WI38 (cell line): ENCODE data around the gene RASL11A.

Source experiments
- H3K4me3 ChIP-seq: 2 replicates; pipeline ENCODE4 v1.5.1; 2011; ENCODE audit warnings: low read depth, mild to moderate bottlenecking, control low read depth, low read length
- TF ChIP-seq, protein P1 (sequence below): IDR thresholded peaks from 2 replicates; pipeline ENCODE4 v1.5.1; 2012; ENCODE audit warnings: low read depth, mild to moderate bottlenecking, control low read depth, low read length

RASL11A gene

GRCh38 chr13:27300941-27301586 is 30.4 kb downstream of the RASL11A start:
- TF ChIP-seq, protein P1, sequence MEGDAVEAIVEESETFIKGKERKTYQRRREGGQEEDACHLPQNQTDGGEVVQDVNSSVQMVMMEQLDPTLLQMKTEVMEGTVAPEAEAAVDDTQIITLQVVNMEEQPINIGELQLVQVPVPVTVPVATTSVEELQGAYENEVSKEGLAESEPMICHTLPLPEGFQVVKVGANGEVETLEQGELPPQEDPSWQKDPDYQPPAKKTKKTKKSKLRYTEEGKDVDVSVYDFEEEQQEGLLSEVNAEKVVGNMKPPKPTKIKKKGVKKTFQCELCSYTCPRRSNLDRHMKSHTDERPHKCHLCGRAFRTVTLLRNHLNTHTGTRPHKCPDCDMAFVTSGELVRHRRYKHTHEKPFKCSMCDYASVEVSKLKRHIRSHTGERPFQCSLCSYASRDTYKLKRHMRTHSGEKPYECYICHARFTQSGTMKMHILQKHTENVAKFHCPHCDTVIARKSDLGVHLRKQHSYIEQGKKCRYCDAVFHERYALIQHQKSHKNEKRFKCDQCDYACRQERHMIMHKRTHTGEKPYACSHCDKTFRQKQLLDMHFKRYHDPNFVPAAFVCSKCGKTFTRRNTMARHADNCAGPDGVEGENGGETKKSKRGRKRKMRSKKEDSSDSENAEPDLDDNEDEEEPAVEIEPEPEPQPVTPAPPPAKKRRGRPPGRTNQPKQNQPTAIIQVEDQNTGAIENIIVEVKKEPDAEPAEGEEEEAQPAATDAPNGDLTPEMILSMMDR, result no peak
- no peak overlapping the region for H3K4me3 ChIP-seq

- TF ChIP-seq, protein P1, result no peak
- H3K4me3 ChIP-seq, result no peak overlapping the region
Observed at GRCh38 chr13:27302643-27303262, 32.1 kb downstream of the RASL11A start.

DNA sequence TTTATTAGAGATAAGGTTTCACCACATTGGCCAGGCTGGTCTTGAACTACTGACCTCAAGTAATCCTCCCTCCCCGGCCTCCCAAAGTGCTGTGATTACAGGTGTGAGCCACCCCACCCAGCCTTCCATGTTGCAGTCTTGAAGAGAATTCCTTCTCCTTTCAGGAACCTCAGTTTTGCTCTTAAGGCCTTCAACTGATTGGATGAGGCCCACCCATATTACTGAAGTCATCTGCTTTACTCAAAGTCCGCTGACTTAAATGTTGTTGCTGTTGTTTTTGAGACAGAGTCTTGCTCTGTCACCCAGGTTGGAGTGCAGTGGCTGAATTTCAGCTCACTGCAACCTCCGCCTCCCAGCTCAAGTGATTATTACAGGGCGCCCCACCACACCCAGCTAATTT is 33.5 kb downstream of the RASL11A start:
- no peak overlapping the region for H3K4me3 ChIP-seq
- TF ChIP-seq, protein P1, result no peak

DNA sequence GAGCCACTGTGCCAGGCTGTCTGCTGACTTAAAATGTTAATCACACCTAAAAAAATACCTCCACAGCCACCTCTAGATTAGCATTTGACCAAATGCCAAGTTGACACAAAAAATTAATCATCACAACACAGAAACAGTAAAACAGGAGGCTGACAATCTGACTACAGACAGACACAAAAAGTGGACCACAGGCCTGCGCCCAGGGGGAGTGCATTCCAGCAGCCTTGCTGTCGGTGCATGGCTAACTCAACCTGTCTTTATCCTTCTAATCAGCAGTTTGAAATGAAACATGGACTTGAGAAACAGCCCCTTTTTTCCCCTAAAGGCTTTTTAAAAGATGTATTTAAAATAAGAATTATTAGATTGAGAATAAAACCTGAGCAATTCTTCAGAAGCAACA is 34.0 kb downstream of the RASL11A start:
- TF ChIP-seq, protein P1, result no peak
- no peak overlapping the region for H3K4me3 ChIP-seq

- TF ChIP-seq, protein P1, result no peak
- no peak overlapping the region for H3K4me3 ChIP-seq
Observed at GRCh38 chr13:27306364-27306763, 35.7 kb downstream of the RASL11A start.

GRCh38 chr13:27308941-27309340 is 38.3 kb downstream of the RASL11A start:
- no peak overlapping the region for H3K4me3 ChIP-seq
- TF ChIP-seq, protein P1, result no peak

DNA sequence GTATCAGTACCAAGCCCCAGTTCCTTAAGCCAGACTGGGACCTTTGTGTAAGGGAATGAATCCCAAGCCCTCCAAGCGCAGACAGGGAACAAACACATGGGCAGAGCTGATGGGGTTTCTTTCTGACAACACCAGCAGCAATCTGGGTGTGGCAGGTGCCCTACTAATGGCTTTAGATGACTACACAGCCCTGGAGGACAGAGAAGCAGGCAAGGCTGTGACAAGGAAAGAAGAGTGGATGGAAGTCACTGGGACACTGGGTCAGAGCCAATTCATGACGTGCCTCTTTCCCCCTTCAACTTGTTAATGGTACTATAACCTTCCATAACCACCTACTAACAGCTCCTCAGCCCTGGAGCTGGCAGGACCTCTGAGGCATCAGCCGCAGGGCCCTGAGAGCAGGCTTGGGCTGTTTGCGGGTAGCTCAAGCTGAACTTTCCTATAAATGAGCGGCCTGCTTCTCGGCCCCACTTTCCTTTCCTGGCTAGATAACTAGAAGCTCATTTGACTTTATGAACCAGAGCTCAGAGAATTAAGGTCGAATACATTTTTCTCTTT is 38.9 kb downstream of the RASL11A start:
- no peak overlapping the region for H3K4me3 ChIP-seq
- TF ChIP-seq, protein P1, result no peak
